H1 (cell line): Measurements from ENCODE around the gene COL2A1. TPM values are rescaled to one million over a fixed set of nuclear protein-coding genes. Genes with fewer than 3 reads are reported as not detected.

Experiments used
- CTCF ChIA-PET: fragments of 300-600 bp; sonication (Branson Sonifier 250); formaldehyde crosslinking; loops from one replicate; lab custom pipeline; 2021; ENCODE audit not compliant: partially characterized antibody; lab: Charles Lee
- POLR2A ChIA-PET: fragments of 300-600 bp; sonication (Branson Sonifier 250); formaldehyde crosslinking; loops from one replicate; lab custom pipeline; 2021; ENCODE audit warnings: inconsistent platforms; ENCODE audit not compliant: partially characterized antibody; lab: Charles Lee
- DNase-seq, 2 experiments: peaks; one replicate each; pipeline versions ENCODE4 v3.0.0 to v3.0.0-alpha.2; 2010 to 2022; ENCODE audit warnings: low spot score in 2 of 2, low read depth in 1 of 2, mixed read lengths in 1 of 2
- FAIRE-seq: peaks from 2 replicates; lab custom pipeline; 2011; peaks lifted over from hg19 to GRCh38; lab: Jason Lieb, UNC
- H2AFZ ChIP-seq: 2 replicates; pipeline ENCODE4 v1.8.1; 2012; ENCODE audit warnings: low read length, inconsistent platforms
- H2AK5ac ChIP-seq: 2 replicates; pipeline ENCODE4 v1.6.1; 2013; ENCODE audit warnings: low read depth, low read length
- H2BK120ac ChIP-seq: replicated peaks from 2 replicates; pipeline ENCODE3; 2013; ENCODE audit warnings: low read depth, low read length, inconsistent platforms
- H2BK12ac ChIP-seq: 2 replicates; pipeline ENCODE4 v1.6.1; 2013; ENCODE audit warnings: low read depth, low read length
- H2BK15ac ChIP-seq: 2 replicates; pipeline ENCODE4 v1.6.1; 2013; ENCODE audit warnings: low read length
- H2BK20ac ChIP-seq: 2 replicates; pipeline ENCODE4 v1.6.1; 2013; ENCODE audit warnings: low read length
- H2BK5ac ChIP-seq: 2 replicates; pipeline ENCODE4 v1.6.1; 2013; ENCODE audit warnings: low read depth, low read length
- H3K14ac ChIP-seq: 2 replicates; pipeline ENCODE4 v1.6.1; 2013; ENCODE audit warnings: inconsistent platforms; ENCODE audit not compliant: insufficient read length
- H3K18ac ChIP-seq: 2 replicates; pipeline ENCODE4 v1.6.1; 2013; ENCODE audit warnings: low read length; ENCODE audit errors: extremely low read depth
- H3K23ac ChIP-seq: 2 replicates; pipeline ENCODE4 v1.6.1; 2013; ENCODE audit warnings: inconsistent platforms; ENCODE audit not compliant: insufficient read length
- H3K23me2 ChIP-seq: 2 replicates; pipeline ENCODE4 v1.6.1; 2013; ENCODE audit warnings: low read depth, low read length
- H3K27ac ChIP-seq: 2 replicates; pipeline ENCODE4 v1.6.1; 2011; ENCODE audit warnings: low read depth, low read length, inconsistent platforms
- H3K27me3 ChIP-seq, 4 experiments: replicated peaks in 1 of 4; 1 replicate in 1 of 4; 2 replicates in 3 of 4; pipeline versions ENCODE4 v1.6.1 to v1.8.1; 2011 to 2013; ENCODE audit warnings: low read length in 3 of 4, mild to moderate bottlenecking in 3 of 4, inconsistent platforms in 2 of 4, mixed read lengths in 2 of 4, moderate library complexity in 1 of 4; ENCODE audit not compliant: control insufficient read depth in 3 of 4, insufficient read depth in 3 of 4; ENCODE audit errors: extremely low read depth in 1 of 4
- H3K36me3 ChIP-seq, 4 experiments: 2 replicates each; pipeline versions ENCODE4 v1.6.1 to v1.8.1; 2011 to 2013; ENCODE audit warnings: mild to moderate bottlenecking in 4 of 4, low read length in 3 of 4, moderate library complexity in 2 of 4, control low read depth in 1 of 4, inconsistent platforms in 1 of 4; ENCODE audit not compliant: insufficient read depth in 4 of 4, control insufficient read depth in 2 of 4
- H3K4ac ChIP-seq: replicated peaks from 2 replicates; pipeline ENCODE3; 2013; ENCODE audit warnings: low read length, low read depth, mixed read lengths, inconsistent platforms; ENCODE audit not compliant: insufficient read length
- H3K4me1 ChIP-seq, 4 experiments: replicated peaks in 1 of 4; 1 replicate in 1 of 4; 2 replicates in 3 of 4; pipeline versions ENCODE4 v1.6.1 to v1.8.1; 2011 to 2013; ENCODE audit warnings: low read length in 3 of 4, inconsistent platforms in 2 of 4, mixed read lengths in 1 of 4; ENCODE audit not compliant: insufficient read depth in 4 of 4, control insufficient read depth in 3 of 4
- H3K4me2 ChIP-seq, 2 experiments: 2 replicates each; pipeline versions ENCODE4 v1.6.1 to v1.8.1; 2011 to 2013; ENCODE audit warnings: low read depth in 2 of 2, low read length in 2 of 2, control low read depth in 1 of 2, inconsistent platforms in 1 of 2, mild to moderate bottlenecking in 1 of 2; ENCODE audit not compliant: insufficient read depth in 1 of 2
- H3K4me3 ChIP-seq, 4 experiments: fragments of 200-600, 300-600 bp in 1 of 4; sonication (generic), shearing (Covaris generic), sonication (Bioruptor Twin) in 1 of 4; 2 replicates each; pipeline versions ENCODE4 v1.5.1 to v1.8.1; 2011 to 2016; ENCODE audit warnings: low read length in 4 of 4, low read depth in 3 of 4, control low read depth in 2 of 4, inconsistent platforms in 2 of 4, mild to moderate bottlenecking in 2 of 4, mixed read lengths in 1 of 4, moderate library complexity in 1 of 4; ENCODE audit not compliant: insufficient read depth in 2 of 4; ENCODE audit errors: extremely low read depth in 1 of 4
- H3K56ac ChIP-seq: replicated peaks from 2 replicates; pipeline ENCODE3; 2013; ENCODE audit warnings: low read depth, mild to moderate bottlenecking, mixed read lengths, low read length, inconsistent platforms; ENCODE audit not compliant: insufficient read length
- H3K79me1 ChIP-seq: 2 replicates; pipeline ENCODE4 v1.6.1; 2013; ENCODE audit warnings: low read depth, low read length, control low read depth
- H3K79me2 ChIP-seq, 2 experiments: 2 replicates each; pipeline versions ENCODE4 v1.6.1 to v1.8.1; 2012 to 2013; ENCODE audit warnings: low read length in 2 of 2, mild to moderate bottlenecking in 2 of 2, inconsistent platforms in 1 of 2; ENCODE audit not compliant: insufficient read depth in 2 of 2, control insufficient read depth in 1 of 2
- H3K9ac ChIP-seq, 4 experiments: replicated peaks in 1 of 4; 1 replicate in 1 of 4; 2 replicates in 3 of 4; pipeline versions ENCODE4 v1.6.1 to v1.8.1; 2011 to 2013; ENCODE audit warnings: low read depth in 3 of 4, low read length in 3 of 4, control low read depth in 2 of 4, mild to moderate bottlenecking in 2 of 4, moderate library complexity in 2 of 4, inconsistent platforms in 1 of 4; ENCODE audit errors: extremely low read depth in 1 of 4
- H3K9me3 ChIP-seq, 2 experiments: 2 replicates each; pipeline versions ENCODE4 v1.6.1 to v1.8.1; 2012 to 2013; ENCODE audit warnings: mild to moderate bottlenecking in 2 of 2, moderate library complexity in 2 of 2, control low read depth in 1 of 2, inconsistent platforms in 1 of 2, low read depth in 1 of 2, low read length in 1 of 2, mixed read lengths in 1 of 2; ENCODE audit not compliant: insufficient read depth in 2 of 2
- H4K20me1 ChIP-seq, 2 experiments: replicated peaks in 1 of 2; 2 replicates each; pipeline versions ENCODE3 to v1.8.1; 2011 to 2013; ENCODE audit warnings: inconsistent platforms in 2 of 2, low read length in 2 of 2, mild to moderate bottlenecking in 1 of 2; ENCODE audit not compliant: insufficient read depth in 2 of 2, control insufficient read depth in 1 of 2
- H4K5ac ChIP-seq: 2 replicates; pipeline ENCODE4 v1.6.1; 2013; ENCODE audit warnings: low read length, low read depth, mixed read lengths, inconsistent platforms; ENCODE audit not compliant: insufficient read length
- H4K8ac ChIP-seq: 2 replicates; pipeline ENCODE4 v1.8.0; 2013; ENCODE audit warnings: mild to moderate bottlenecking, moderate library complexity, low read length, inconsistent platforms; ENCODE audit not compliant: insufficient read depth; ENCODE audit errors: extremely low read depth
- H4K91ac ChIP-seq: replicated peaks from 2 replicates; pipeline ENCODE3; 2013; ENCODE audit warnings: low read length, mixed read lengths, inconsistent platforms; ENCODE audit not compliant: insufficient read length
- BRCA1 ChIP-seq: IDR thresholded peaks from 2 replicates; pipeline ENCODE4 v1.6.1; 2012; ENCODE audit warnings: low read depth, low read length, improper control_type of control experiment
- CREB1 ChIP-seq: IDR thresholded peaks from 2 replicates; pipeline ENCODE4 v1.6.1; 2012; ENCODE audit warnings: inconsistent platforms
- HDAC2 ChIP-seq, 2 experiments: fragments of 300-600 bp in 1 of 2; sonication (generic) in 1 of 2; IDR thresholded peaks; 2 replicates each; pipeline ENCODE4 v1.6.1; 2011 to 2012; ENCODE audit warnings: low read depth in 2 of 2, low read length in 2 of 2, mild to moderate bottlenecking in 2 of 2, moderate library complexity in 2 of 2, borderline replicate concordance in 1 of 2, inconsistent platforms in 1 of 2
- NRF1 ChIP-seq: IDR thresholded peaks from 2 replicates; pipeline ENCODE4 v1.6.1; 2011; ENCODE audit warnings: mild to moderate bottlenecking, low read depth, low read length, improper control_type of control experiment
- RAD21 ChIP-seq, 2 experiments: IDR thresholded peaks in 1 of 2; conservative IDR thresholded peaks in 1 of 2; 2 replicates each; pipeline ENCODE4 v1.6.1; 2011; ENCODE audit warnings: low read depth in 2 of 2, low read length in 2 of 2, improper control_type of control experiment in 1 of 2, inconsistent platforms in 1 of 2, mild to moderate bottlenecking in 1 of 2, moderate library complexity in 1 of 2
- SAP30 ChIP-seq: fragments of 300-600 bp; sonication (generic); IDR thresholded peaks from 2 replicates; pipeline ENCODE4 v1.7.1; 2012; ENCODE audit warnings: low read length, moderate library complexity, mild to moderate bottlenecking, inconsistent platforms; ENCODE audit not compliant: insufficient read depth, insufficient replicate concordance
- TBP ChIP-seq: IDR thresholded peaks from 2 replicates; pipeline ENCODE4 v1.6.1; 2011; ENCODE audit warnings: low read depth, low read length, improper control_type of control experiment
- TCF12 ChIP-seq: IDR thresholded peaks from 2 replicates; pipeline ENCODE4 v1.6.1; 2011; ENCODE audit warnings: low read depth, mild to moderate bottlenecking, low read length
- TEAD4 ChIP-seq: IDR thresholded peaks from 2 replicates; pipeline ENCODE4 v1.6.1; 2012; ENCODE audit warnings: low read depth, low read length, inconsistent platforms, mixed read lengths
- YY1 ChIP-seq: IDR thresholded peaks from 2 replicates; pipeline ENCODE4 v1.6.1; 2011; ENCODE audit warnings: low read depth, mild to moderate bottlenecking, low read length
- WGBS, 2 experiments: shearing (Covaris generic) in 1 of 2; methylation state at CpG; one replicate each; pipeline versions ENCODE4 v1.1.6 to v1.1.7; 2013 to 2015; ENCODE audit warnings: low lambda C conversion rate in 2 of 2, mixed read lengths in 2 of 2, inconsistent platforms in 1 of 2, low coverage in 1 of 2, missing lambda C conversion rate in 1 of 2; ENCODE audit not compliant: insufficient replicate concordance in 2 of 2, insufficient coverage in 1 of 2, insufficient read length in 1 of 2; ENCODE audit errors: extremely low coverage in 1 of 2, missing lambda C conversion rate in 1 of 2; 5-methylcytosine and 5-hydroxymethylcytosine counted together
- polyA plus RNA-seq, 7 experiments: library from polyadenylated mRNA; depleted of rRNA in 3 of 7; stranded (reverse) in 5 of 7; unstranded in 2 of 7; fragments of >200 nt in 5 of 7; fragments of 200-250 nt in 2 of 7; gene quantifications; 1 replicate in 5 of 7; 2 replicates in 1 of 7; 4 replicates in 1 of 7; pipeline versions ENCODE4 v1.2.1 to v1.2.3, GENCODE V29; 2011 to 2013; ENCODE audit warnings: missing spikeins in 2 of 7, mixed read lengths in 2 of 7
- total RNA-seq: library from RNA; stranded (reverse); fragmentation: NEBNext Ultra II Directional; extraction: Animal tissue kit (Norgen Biotek cat#: 25700); gene quantifications from 2 replicates; pipeline ENCODE4 v1.2.1, GENCODE V29; 2021
- TF ChIP-seq, protein P1 (sequence below): IDR thresholded peaks from 2 replicates; pipeline ENCODE4 v1.6.1; 2011; ENCODE audit warnings: low read depth, mild to moderate bottlenecking, low read length; ENCODE audit not compliant: insufficient read depth

COL2A1 gene
- total and polyA plus RNA-seq, 2 of the 8 experiments (the other 6 are each of a cell fraction or from before 2014, with no cell fraction given) = 4.2 to 14.6 TPM

DNA sequence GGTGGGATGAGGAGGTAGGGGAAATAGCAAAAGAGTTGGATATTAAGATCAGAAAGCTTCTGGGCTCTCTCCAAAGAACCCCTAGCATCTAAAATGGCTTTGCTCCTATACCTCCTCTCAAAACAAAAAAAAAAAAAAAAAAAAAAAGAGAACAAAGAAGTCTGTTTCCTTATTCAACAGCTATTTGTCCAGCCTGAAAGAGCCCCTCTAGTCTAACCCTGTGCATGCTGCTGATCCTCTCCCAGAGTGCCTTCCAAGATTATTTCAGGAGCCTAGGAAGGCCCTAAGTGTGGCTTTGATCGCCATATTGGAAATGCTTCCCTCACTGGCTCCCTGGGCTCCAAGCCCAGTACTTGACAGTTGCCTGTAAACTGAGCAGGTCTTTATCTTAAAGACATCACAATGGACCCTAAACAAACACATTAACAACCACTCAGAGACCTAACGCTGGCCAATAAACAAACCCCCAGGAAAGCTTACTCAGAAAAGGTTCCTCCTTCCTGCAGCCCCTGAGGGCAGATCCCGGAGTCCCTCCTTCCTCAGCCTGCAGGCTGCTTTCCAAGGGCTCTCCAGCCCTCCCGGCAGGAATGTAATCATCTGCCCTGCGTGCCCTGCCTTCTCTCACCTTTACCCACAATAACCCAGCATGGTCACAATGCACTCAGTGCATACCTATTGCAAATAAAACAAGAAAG is 17.4 kb upstream of the COL2A1 start:
- Histone ChIP-seq H3K79me2 (no peaks in the 10 kb centered on the region), H3K4me1 (peaks cover 6 to 9% (median 7%) of the 10 kb centered on the region in 4 experiments), H2AK5ac (no peak overlapping the region), H3K23ac (no peak overlapping the region), H4K8ac (no peak overlapping the region), H3K27me3 (peaks cover 85 to 97% (median 97%) of the 10 kb centered on the region in 4 experiments), H3K9ac (no peak overlapping the region), H2BK15ac (no peak overlapping the region), H2AFZ (no peak overlapping the region), H4K20me1 (peaks cover 13 to 14% of the 10 kb centered on the region in 2 experiments), H2BK5ac (no peak overlapping the region), H3K56ac (no peak overlapping the region), H3K4ac (no peak overlapping the region), H3K18ac (no peak overlapping the region), H2BK12ac (no peak overlapping the region), H3K23me2 (no peaks in the 10 kb centered on the region), H3K27ac (no peak overlapping the region), H3K36me3 (no peaks in the 10 kb centered on the region), H4K91ac (no peak overlapping the region), H3K79me1 (no peaks in the 10 kb centered on the region), H2BK20ac (no peak overlapping the region), H4K5ac (no peak overlapping the region), H3K14ac (no peak overlapping the region), H3K9me3 (no peaks in the 10 kb centered on the region), H3K4me2 (no peak overlapping the region), H3K4me3 (no peak overlapping the region), H2BK120ac (no peak overlapping the region)
- POLR2A ChIA-PET = interaction anchor here (0.6 to 1.9 kb wide), 7 partner anchors 9 to 33 kb away, joined by 3 to 7 read pairs (median 3); no protein-coding TSS in a partner anchor
- 6% methylated on average over 5 of the region's 5 CpGs; no CpG with 5 or more reads in 1 of the 2 experiments for WGBS, 2 experiments
- FAIRE-seq = peak; percentile 100
- DNase-seq = peak; percentile 74 to 97
- CTCF ChIA-PET = interaction anchor here (0.6 to 3.0 kb wide), 8 partner anchors 9 to 40 kb away, joined by 3 to 13 read pairs (median 6); no protein-coding TSS in a partner anchor
- TF ChIP-seq TEAD4 = peak; percentile 93
- peak; percentile 49; the same call in 1 of the 2 replicates for TF ChIP-seq TBP
- TF ChIP-seq RAD21 (IDR thresholded peaks at IDR 0.05 in 1 of 2, conservative IDR thresholded peaks at IDR 0.05 in 1 of 2; ENCODE audit: low read depth in 2 of 2, low read length in 2 of 2) = peak in 1 of 2 experiments; percentile 33; a peak in 2 of 4 replicates
- no peak for TF ChIP-seq BRCA1
- no peak for TF ChIP-seq SAP30
- peak; percentile 87 for TF ChIP-seq YY1
- TF ChIP-seq CREB1 = no peak
- peak; percentile 83 for TF ChIP-seq TCF12
- peak in 1 of 2 experiments; percentile 15; a peak in 1 of 4 replicates for TF ChIP-seq HDAC2 (IDR thresholded peaks at IDR 0.05; ENCODE audit: borderline replicate concordance in 1 of 2, low read depth in 2 of 2, low read length in 2 of 2)
- TF ChIP-seq NRF1 = no peak
- TF ChIP-seq, protein P1, sequence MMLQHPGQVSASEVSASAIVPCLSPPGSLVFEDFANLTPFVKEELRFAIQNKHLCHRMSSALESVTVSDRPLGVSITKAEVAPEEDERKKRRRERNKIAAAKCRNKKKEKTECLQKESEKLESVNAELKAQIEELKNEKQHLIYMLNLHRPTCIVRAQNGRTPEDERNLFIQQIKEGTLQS = no peak
